Psoas muscle (tissue), 8 donors: ENCODE data around the gene AP2B1. TPM values are rescaled to one million over a fixed set of nuclear protein-coding genes. Genes with fewer than 3 reads are reported as not detected.
"Not testable (repeated sequence)": the region's sequence is repeated elsewhere in the genome, so short reads cannot be mapped to it uniquely, and the experiment has no call there.

Experiments used
- ATAC-seq, 4 donors: fragments of 200-7000 bp; cut with Tn5 transposase; one replicate each; pipeline ENCODE4 v1.9.1; 2020; ENCODE audit warnings: moderate library complexity in 3 of 4, mild to moderate bottlenecking in 2 of 4
- DNase-seq, 2 donors: peaks; one replicate each; pipeline ENCODE4 v3.0.0-alpha.2; 2020
- H3K27ac ChIP-seq: fragments of 200-600 bp; one replicate; pipeline ENCODE4 v1.8.0; 2022
- H3K27me3 ChIP-seq, 3 donors: fragments of 200-600 bp in 1 of 3; one replicate each; pipeline versions ENCODE4 v1.6.1 to v1.8.0; 2013 to 2022; ENCODE audit warnings: low read length in 2 of 3, mild to moderate bottlenecking in 2 of 3, moderate library complexity in 1 of 3; ENCODE audit not compliant: insufficient read depth in 3 of 3
- H3K36me3 ChIP-seq, 2 donors: fragments of 200-600 bp in 1 of 2; one replicate each; pipeline versions ENCODE4 v1.6.1 to v1.8.0; 2013 to 2022; ENCODE audit warnings: low read depth in 1 of 2, mild to moderate bottlenecking in 1 of 2, moderate library complexity in 1 of 2; ENCODE audit not compliant: insufficient read depth in 1 of 2
- H3K4me1 ChIP-seq: fragments of 200-600 bp; one replicate; pipeline ENCODE4 v1.8.0; 2022
- H3K4me3 ChIP-seq: fragments of 200-600 bp; one replicate; pipeline ENCODE4 v1.8.0; 2022; ENCODE audit warnings: mild to moderate bottlenecking
- H3K9me3 ChIP-seq: fragments of 200-600 bp; one replicate; pipeline ENCODE4 v1.8.0; 2022
- CTCF ChIP-seq: fragments of 200-600 bp; IDR thresholded peaks from one replicate; pipeline ENCODE4 v1.8.0; 2022; ENCODE audit warnings: antibody characterized with exemption
- WGBS, 3 donors: extraction: QIAGEN DNeasy Blood & Tissue Kit; methylation state at CpG; one replicate each; pipeline versions ENCODE4 v1.1.6 to v1.1.7; 2013; 5-methylcytosine and 5-hydroxymethylcytosine counted together
- intact Hi-C, 2 donors: fragments of 100-400 bp; cut with DNase I; formaldehyde crosslinking; loops; one replicate each; pipeline versions ENCODE4 v1.11.0 to v1.14.2; 2022
- polyA plus RNA-seq, 3 donors: library from polyadenylated mRNA; stranded (reverse); fragments of 200-250 nt; gene quantifications; one replicate each; pipeline ENCODE4 v1.2.3, GENCODE V29; 2013
- total RNA-seq, 4 donors: library from RNA; stranded (reverse); fragmentation: NEBNext Ultra II Directional in 2 of 4; extraction: Animal tissue kit (Norgen Biotek cat#: 25700) in 2 of 4; gene quantifications; one replicate each; pipeline versions ENCODE4 v1.2.1 to v1.2.4, GENCODE V29; 2021 to 2023
- donor health status: healthy with polysubstance abuse.
- donor health status: DM: no; HTN: no; CAD: no; lungs with moderate emphysema.
- donor health status: Bipolar disorder and iron deficiency.
- donor health status: healthy.
- donor health status: DM: yes; HTN: yes; CAD: no.
- donor health status: DM: no; HTN: no; CAD: no.
- donor health status: DM: no; HTN: no; CAD: no.
- donor health status: DM: yes; HTN: yes; CAD: no.

The AP2B1 gene
- total and polyA plus RNA-seq, 7 donors, result 20.0 to 92.4 (median 63.2) TPM

GRCh38 chr17:35694906-35695305, 107.8 kb downstream of the AP2B1 start:
- peaks cover 0 to 45% of the 10 kb centered on the region in 2 donors for H3K36me3 ChIP-seq
- no peak for TF ChIP-seq CTCF
- H3K4me1 ChIP-seq, result peaks cover 4% of the 10 kb centered on the region
- no peak for ATAC-seq
- no peaks in the 10 kb centered on the region for H3K27me3 ChIP-seq
- WGBS, 3 donors, result 85 to 89% (median 88%) methylated on average over 2 of the region's 2 CpGs
- no peak overlapping the region for H3K4me3 ChIP-seq
- intact Hi-C loops, result no loop called here
- H3K9me3 ChIP-seq, result no peaks in the 10 kb centered on the region
- H3K27ac ChIP-seq, result no peak overlapping the region
- no peak for DNase-seq

- no peak overlapping the region for H3K4me3 ChIP-seq
- peaks cover 0 to 40% of the 10 kb centered on the region in 2 donors for H3K36me3 ChIP-seq
- H3K27ac ChIP-seq, result no peak overlapping the region
- H3K4me1 ChIP-seq, result peaks cover 4% of the 10 kb centered on the region
- no peak for ATAC-seq
- 63 to 72% (median 64%) methylated on average over 2 of the region's 2 CpGs for WGBS, 3 donors
- intact Hi-C loops, result no loop called here
- TF ChIP-seq CTCF, result no peak
- H3K27me3 ChIP-seq, result no peaks in the 10 kb centered on the region
- no peak for DNase-seq
- no peaks in the 10 kb centered on the region for H3K9me3 ChIP-seq
Observed at GRCh38 chr17:35695613-35696012, 108.5 kb downstream of the AP2B1 start.

- Histone ChIP-seq H3K4me1 (peaks cover 4% of the 10 kb centered on the region), H3K9me3 (no peaks in the 10 kb centered on the region), H3K36me3 (peaks cover 0 to 25% of the 10 kb centered on the region in 2 donors), H3K27ac (no peak overlapping the region), H3K4me3 (no peak overlapping the region), H3K27me3 (no peaks in the 10 kb centered on the region)
- ATAC-seq, result no peak
- intact Hi-C loops, result no loop called here
- no peak for TF ChIP-seq CTCF
- WGBS, 3 donors, result 96 to 97% (median 97%) methylated on average over 2 of the region's 2 CpGs
- no peak for DNase-seq
Observed at GRCh38 chr17:35698800-35699199, 111.7 kb downstream of the AP2B1 start.

GRCh38 chr17:35700150-35700549, 113.0 kb downstream of the AP2B1 start:
- peaks cover 1% of the 10 kb centered on the region for H3K4me1 ChIP-seq
- ATAC-seq (no peak), DNase-seq (no peak)
- intact Hi-C loops, result no loop called here
- no peak for TF ChIP-seq CTCF
- 75 to 85% (median 77%) methylated on average over 6 of the region's 6 CpGs for WGBS, 3 donors
- H3K9me3 ChIP-seq, result no peaks in the 10 kb centered on the region
- H3K27ac ChIP-seq, result no peak overlapping the region
- H3K27me3 ChIP-seq, result no peaks in the 10 kb centered on the region
- H3K36me3 ChIP-seq, result peaks cover 0 to 11% of the 10 kb centered on the region in 2 donors
- H3K4me3 ChIP-seq, result no peak overlapping the region

GRCh38 chr17:35701491-35701890, 114.4 kb downstream of the AP2B1 start:
- no peak for TF ChIP-seq CTCF
- WGBS, 3 donors, result 89 to 93% (median 90%) methylated on average over 5 of the region's 5 CpGs

GRCh38 chr17:35703308-35703707, 116.2 kb downstream of the AP2B1 start:
- H3K36me3 ChIP-seq, intact Hi-C loops, H3K9me3 ChIP-seq, H3K27me3 ChIP-seq, H3K27ac ChIP-seq, H3K4me3 ChIP-seq, H3K4me1 ChIP-seq, DNase-seq, ATAC-seq: not testable (repeated sequence)
- 97 to 100% (median 99%) methylated on average over 2 of the region's 2 CpGs for WGBS, 3 donors

More at GRCh38 chr17:35701491-35701890, 114.4 kb downstream of the AP2B1 start:
- no peak overlapping the region for H3K4me3 ChIP-seq
- H3K27ac ChIP-seq, result no peak overlapping the region
- DNase-seq, result no peak
- no peaks in the 10 kb centered on the region for H3K4me1 ChIP-seq
- H3K36me3 ChIP-seq, result peaks cover 0 to 4% of the 10 kb centered on the region in 2 donors
- no peak for ATAC-seq
- H3K9me3 ChIP-seq, result no peaks in the 10 kb centered on the region
- no peaks in the 10 kb centered on the region for H3K27me3 ChIP-seq
- intact Hi-C loops, result no loop called here
